Skeletal muscle cell (primary cell): Measurements from ENCODE around the gene ELAVL1.

ENCODE experiments used
- DNase-seq: peaks from one replicate; pipeline ENCODE4 v3.0.0-alpha.2; 2010; ENCODE audit warnings: low read depth
- H3K4me3 ChIP-seq: 2 replicates; pipeline ENCODE4 v1.5.1; 2011; ENCODE audit warnings: low read depth, mild to moderate bottlenecking, control low read depth, low read length, moderate library complexity

ELAVL1 gene

GRCh38 chr19:7917267-7918061 is 88.0 kb downstream of the ELAVL1 start:
- no peak for DNase-seq
- peak overlapping the region; percentile 51 for H3K4me3 ChIP-seq

DNA sequence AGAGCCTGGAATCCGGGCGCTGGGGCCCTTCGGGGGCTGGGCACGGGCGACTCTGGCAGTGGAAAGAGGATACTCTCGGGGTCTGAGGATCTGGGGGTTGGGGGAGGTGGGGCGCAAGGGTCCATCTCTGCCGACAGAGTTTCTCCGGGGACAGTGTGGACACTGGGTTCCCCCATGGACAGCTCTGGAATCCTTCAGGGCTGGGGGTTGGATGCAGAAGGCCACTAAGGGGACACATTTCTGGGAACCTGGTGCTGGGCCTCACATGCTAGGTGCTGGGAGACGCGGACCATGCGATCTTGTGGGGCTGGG is 88.5 kb downstream of the ELAVL1 start:
- H3K4me3 ChIP-seq = peak overlapping the region; percentile 51
- no peak for DNase-seq

DNA sequence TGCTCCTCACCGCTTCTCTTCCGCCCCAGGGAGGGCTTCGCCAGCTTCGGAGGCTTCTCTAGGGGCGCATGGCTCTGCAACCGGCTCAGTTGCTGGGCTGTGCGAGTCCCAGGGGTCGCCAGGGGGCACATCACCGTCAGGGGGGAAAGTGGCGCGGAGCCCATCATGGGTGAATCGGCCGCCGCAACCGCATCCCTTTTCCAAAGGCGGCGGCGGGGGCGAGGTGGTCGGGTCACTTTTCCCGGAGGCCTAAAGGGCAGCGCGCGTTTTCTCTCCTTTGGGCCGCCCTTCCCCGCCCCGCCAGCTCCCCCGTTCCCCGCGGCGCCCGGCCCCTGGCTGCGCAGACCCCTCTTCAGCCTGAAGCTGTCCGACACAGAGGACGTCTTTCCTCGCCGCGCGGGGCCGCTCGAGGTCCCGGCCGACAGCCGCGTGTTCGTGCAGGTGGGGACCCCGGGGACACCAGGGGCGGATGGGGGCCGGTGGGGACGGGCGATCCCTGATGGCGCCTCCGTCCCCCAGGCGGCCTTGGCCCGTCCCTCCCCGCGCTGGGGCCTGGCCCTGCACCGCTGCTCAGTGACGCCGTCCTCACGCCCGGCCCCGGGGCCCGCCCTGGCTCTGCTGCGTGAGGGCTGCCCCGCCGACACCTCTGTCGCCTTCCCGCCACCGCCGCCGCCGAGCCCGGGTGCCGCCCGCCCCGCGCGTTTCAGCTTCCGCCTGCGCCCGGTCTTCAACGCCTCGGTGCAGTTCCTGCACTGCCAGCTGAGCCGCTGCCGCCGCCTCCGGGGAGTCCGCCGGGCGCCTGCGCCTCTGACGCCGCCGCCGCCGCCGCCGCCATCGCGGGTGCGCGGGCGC is 89.1 kb downstream of the ELAVL1 start:
- peak overlapping the region; percentile 51 for H3K4me3 ChIP-seq
- DNase-seq = no peak

GRCh38 chr19:7915250-7916102 is 90.0 kb downstream of the ELAVL1 start:
- H3K4me3 ChIP-seq = peak overlapping the region; percentile 51
- DNase-seq = no peak

- no peak for DNase-seq
- H3K4me3 ChIP-seq = peak within 1 kb of the TSS; percentile 51
Observed at GRCh38 chr19:7914598-7915045, 90.8 kb downstream of the ELAVL1 start, which contains the start of gene TGFBR3L. Gene TGFBR3L (plus strand): TSS chr19:7914830.

DNA sequence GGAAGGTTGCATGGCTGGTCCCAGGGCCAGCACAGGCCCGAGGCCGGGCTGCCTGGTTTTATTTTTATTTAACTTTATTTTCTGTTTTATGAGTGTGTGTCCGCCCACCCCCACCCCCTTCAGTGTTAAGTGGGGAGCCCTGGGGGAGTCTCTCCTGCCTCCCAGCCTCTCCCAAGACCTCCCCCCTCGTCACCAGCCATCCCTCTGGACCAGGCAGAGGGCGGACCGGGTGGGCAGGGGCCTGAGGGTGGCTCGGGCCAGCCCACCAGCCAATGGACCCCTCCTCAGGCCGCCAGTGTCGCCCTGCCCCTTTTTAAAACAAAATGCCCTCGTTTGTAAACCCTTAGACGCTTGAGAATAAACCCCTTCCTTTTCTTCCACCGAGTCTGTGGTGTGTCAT is 91.3 kb downstream of the ELAVL1 start:
- no peak for DNase-seq
- no peak overlapping the region for H3K4me3 ChIP-seq

DNA sequence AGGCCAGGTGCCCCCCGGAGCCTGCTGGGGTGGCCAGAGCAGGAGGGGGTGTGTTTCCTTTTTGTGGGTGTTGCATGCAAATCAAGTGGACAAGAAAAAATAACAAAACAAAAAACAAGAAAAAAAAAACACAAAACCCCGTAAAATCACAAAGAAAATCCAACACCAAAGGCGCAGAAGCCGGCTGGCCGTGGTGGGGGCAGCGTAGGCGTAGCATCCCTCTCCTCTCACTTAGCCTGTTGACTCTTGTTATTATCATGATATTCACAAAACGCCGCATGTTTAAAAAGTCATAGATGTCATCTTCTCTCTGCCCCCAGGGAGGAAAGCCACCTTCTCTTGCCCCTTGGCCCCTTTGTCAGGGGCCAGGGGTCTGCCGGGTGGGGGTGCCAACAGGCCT is 91.8 kb downstream of the ELAVL1 start:
- no peak for DNase-seq
- H3K4me3 ChIP-seq = no peak overlapping the region

DNA sequence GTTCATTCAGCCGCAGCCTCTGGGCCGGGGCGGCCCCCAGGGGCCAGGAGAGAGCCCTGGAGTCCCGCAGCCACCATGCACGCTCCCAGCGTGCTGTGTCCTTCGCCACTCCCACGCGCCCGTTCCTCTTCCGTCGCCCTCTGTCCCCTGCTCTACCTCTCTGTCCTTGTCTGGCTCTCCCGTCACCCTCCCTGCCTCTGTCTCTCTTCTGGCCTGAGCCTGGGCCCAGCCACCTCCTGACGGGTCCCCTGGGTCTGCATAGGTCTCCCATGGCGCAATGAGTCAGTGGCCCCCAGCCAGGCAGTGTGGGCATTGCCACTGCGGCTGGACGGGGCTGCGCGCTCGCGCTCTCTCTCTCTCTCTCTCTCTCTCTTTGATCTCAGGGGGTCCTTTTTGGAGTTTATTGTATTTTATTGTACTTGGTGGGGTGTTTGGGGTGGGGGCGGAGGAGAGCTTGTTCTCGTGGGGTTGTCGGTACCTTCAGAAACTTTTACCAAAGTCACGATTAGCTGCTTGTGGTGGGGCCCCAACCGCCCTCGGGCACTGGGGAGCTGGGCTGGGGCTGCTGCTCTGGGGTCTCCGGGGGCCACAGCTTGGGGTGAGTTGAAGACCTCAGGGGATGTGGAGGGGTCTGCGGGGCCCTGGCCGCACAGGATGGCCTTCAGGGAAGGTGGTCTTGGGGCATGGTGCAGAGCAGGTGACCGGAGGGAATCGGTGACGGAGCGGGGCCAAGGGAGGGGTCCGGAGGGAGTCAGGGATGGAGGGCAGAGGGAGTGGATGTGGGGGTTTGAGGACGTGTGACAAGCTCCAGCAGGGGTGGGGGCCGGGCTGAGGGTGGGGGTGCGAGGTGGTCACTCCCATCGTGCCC is 92.5 kb downstream of the ELAVL1 start:
- H3K4me3 ChIP-seq = no peak overlapping the region
- DNase-seq = no peak

DNA sequence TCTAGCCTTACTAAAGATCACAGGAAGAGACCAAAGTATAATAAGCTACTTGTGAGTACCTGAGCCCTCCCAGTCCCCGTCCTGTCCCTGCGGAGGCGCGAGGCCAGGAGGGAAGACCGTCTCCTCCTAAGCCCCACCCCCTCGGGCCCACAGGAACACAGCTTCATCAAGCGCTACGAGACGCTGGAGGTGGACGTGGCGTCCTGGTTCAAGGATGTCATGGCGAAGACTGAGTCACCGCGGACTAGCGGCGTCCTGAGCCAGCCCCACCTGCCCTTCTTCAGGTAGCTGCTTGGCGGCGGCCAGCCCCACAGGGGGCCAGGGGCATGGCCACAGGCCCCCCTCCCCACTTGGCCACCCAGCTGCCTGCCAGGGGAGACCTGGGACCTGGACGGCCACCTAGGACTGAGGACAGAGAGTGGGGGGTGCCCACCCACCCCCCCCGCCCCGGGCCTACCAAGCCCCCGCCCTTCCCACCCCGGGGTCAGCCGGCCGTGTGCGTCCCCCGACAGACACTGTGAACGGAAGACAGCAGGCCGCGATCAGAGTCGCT is 93.2 kb downstream of the ELAVL1 start:
- no peak for DNase-seq
- no peak overlapping the region for H3K4me3 ChIP-seq

GRCh38 chr19:7911508-7912143 is 93.8 kb downstream of the ELAVL1 start:
- DNase-seq = no peak
- no peak overlapping the region for H3K4me3 ChIP-seq

DNA sequence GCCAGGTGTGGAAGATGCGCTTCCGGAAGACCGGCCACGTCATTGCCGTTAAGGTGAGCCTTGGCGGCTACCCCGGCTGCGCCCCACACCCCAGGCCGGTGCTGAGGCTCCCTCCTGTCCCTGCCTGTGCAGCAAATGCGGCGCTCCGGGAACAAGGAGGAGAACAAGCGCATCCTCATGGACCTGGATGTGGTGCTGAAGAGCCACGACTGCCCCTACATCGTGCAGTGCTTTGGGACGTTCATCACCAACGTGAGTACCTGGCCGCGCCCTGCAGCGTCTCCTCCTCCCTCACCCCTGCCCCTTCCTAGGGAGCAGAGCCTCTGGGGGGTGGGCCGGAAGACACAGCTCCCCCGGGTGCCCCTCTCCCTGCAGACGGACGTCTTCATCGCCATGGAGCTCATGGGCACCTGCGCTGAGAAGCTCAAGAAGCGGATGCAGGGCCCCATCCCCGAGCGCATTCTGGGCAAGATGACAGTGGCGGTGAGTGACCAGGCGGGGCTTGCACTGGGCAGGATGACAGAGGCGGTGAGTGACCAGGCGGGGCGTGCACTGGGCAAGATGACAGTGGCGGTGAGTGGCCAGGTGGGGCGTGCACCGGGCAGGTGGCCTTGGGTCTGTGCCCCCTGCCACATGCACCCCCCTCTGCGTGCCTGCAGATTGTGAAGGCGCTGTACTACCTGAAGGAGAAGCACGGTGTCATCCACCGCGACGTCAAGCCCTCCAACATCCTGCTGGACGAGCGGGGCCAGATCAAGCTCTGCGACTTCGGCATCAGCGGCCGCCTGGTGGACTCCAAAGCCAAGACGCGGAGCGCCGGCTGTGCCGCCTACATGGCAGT is 94.9 kb downstream of the ELAVL1 start:
- no peak for DNase-seq
- no peak overlapping the region for H3K4me3 ChIP-seq

DNA sequence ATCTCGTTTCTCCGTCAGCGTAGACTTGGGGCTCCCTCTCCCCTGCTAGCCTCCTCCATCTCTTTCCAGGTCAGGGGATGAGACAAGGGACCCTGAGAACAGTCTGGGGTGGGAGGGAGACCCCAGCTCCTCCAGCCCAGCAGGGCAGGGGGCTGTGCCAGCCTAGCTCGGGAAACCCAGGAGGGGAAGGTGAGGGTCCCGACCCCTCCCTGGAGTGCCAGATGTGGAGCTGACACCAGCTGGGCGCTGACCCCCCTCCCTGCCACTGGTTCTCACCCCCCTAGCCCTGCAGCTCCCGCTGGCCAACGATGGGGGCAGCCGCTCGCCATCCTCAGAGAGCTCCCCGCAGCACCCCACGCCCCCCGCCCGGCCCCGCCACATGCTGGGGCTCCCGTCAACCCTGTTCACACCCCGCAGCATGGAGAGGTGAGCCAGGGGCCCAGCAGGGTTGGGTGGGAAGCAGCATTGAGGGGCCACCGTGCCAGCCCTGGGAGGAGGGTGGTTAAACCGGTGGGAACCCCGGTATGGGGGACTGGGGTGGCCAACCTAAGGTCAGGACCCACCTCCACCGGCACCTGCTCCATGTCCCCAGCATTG is 95.9 kb downstream of the ELAVL1 start:
- no peak overlapping the region for H3K4me3 ChIP-seq
- DNase-seq = no peak

- H3K4me3 ChIP-seq = no peak overlapping the region
- DNase-seq = no peak
Observed at GRCh38 chr19:7908742-7909461, 96.5 kb downstream of the ELAVL1 start.
